ENCODE measurements around the gene TAP2.

DNA sequence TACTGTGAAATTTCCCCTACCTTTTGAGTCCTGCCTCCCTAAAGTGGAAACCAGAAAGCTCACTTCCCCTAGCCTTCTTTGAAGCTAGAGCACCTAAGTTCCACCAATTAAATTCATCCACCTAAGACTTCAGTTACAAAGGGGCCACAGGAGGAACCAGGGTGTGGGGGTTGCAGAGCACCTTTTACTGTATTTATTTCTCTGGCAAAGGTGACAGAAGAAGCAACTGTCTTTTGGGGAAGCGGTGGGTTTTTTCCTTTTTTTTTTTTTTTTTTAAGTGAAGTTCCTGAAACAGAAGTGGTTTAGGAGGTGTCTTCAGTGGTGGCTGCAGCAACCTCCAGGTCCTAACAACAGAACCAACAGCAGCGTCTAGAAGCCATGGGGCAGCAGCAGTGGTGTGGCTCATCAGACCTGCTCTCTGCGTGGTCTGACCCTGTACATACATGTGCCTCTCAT lies 28.5 kb upstream of the TAP2 start:
- no peak for TF ChIP-seq POLR2A (IDR thresholded peaks at IDR 0.05)
- TF ChIP-seq, protein P1, sequence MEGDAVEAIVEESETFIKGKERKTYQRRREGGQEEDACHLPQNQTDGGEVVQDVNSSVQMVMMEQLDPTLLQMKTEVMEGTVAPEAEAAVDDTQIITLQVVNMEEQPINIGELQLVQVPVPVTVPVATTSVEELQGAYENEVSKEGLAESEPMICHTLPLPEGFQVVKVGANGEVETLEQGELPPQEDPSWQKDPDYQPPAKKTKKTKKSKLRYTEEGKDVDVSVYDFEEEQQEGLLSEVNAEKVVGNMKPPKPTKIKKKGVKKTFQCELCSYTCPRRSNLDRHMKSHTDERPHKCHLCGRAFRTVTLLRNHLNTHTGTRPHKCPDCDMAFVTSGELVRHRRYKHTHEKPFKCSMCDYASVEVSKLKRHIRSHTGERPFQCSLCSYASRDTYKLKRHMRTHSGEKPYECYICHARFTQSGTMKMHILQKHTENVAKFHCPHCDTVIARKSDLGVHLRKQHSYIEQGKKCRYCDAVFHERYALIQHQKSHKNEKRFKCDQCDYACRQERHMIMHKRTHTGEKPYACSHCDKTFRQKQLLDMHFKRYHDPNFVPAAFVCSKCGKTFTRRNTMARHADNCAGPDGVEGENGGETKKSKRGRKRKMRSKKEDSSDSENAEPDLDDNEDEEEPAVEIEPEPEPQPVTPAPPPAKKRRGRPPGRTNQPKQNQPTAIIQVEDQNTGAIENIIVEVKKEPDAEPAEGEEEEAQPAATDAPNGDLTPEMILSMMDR (IDR thresholded peaks at IDR 0.05 in 4 of 5, conservative IDR thresholded peaks at IDR 0.05 in 1 of 5): no peak
